Tibial nerve (tissue), 4 donors: Measurements from ENCODE around the gene DMD. TPM values are rescaled to one million over a fixed set of nuclear protein-coding genes. Genes with fewer than 3 reads are reported as not detected.

ENCODE experiments used
- DNase-seq, 2 donors: peaks; one replicate each; pipeline ENCODE4 v3.0.0-alpha.2; 2019; ENCODE audit warnings: low spot score in 2 of 2
- H3K27ac ChIP-seq, 4 donors: fragments of 200-600 bp; sonication (generic) in 3 of 4; one replicate each; pipeline ENCODE4 v1.5.1; 2017 to 2019; ENCODE audit warnings: mild to moderate bottlenecking in 1 of 4
- H3K27me3 ChIP-seq, 2 donors: fragments of 200-600 bp; sonication (generic) in 1 of 2; one replicate each; pipeline versions ENCODE4 v1.5.1 to v1.6.0; 2017 to 2019
- H3K36me3 ChIP-seq, 3 donors: fragments of 200-600 bp; sonication (generic); one replicate each; pipeline ENCODE4 v1.5.1; 2018 to 2019
- H3K4me1 ChIP-seq, 4 donors: fragments of 200-600 bp; sonication (generic) in 3 of 4; one replicate each; pipeline ENCODE4 v1.5.1; 2017 to 2019
- H3K4me3 ChIP-seq, 4 donors: fragments of 200-600 bp; sonication (generic) in 3 of 4; one replicate each; pipeline ENCODE4 v1.5.1; 2017 to 2019; ENCODE audit warnings: mild to moderate bottlenecking in 1 of 4, moderate library complexity in 1 of 4
- H3K9me3 ChIP-seq, 4 donors: fragments of 200-600 bp; sonication (generic) in 3 of 4; one replicate each; pipeline ENCODE4 v1.5.1; 2017 to 2019
- CTCF ChIP-seq, 5 experiments: fragments of 200-600 bp in 3 of 5; fragments of 450-650 bp in 2 of 5; sonication (generic) in 3 of 5; IDR thresholded peaks; one replicate each; pipeline ENCODE4 v1.5.1; 2016 to 2019; ENCODE audit warnings: antibody characterized with exemption in 5 of 5, mild to moderate bottlenecking in 3 of 5, moderate library complexity in 2 of 5
- EP300 ChIP-seq, 2 donors: sonication (generic); formaldehyde crosslinking; IDR thresholded peaks; one replicate each; pipeline ENCODE4 v1.6.1; 2017; ENCODE audit warnings: antibody characterized with exemption in 2 of 2, mild to moderate bottlenecking in 1 of 2
- POLR2A ChIP-seq, 2 donors: fragments of 450-650 bp; IDR thresholded peaks; one replicate each; pipeline ENCODE4 v1.6.1; 2017; ENCODE audit warnings: antibody characterized with exemption in 2 of 2, mild to moderate bottlenecking in 2 of 2, moderate library complexity in 2 of 2
- WGBS, 2 donors: methylation state at CpG; one replicate each; pipeline ENCODE4 v1.1.5; 2018; 5-methylcytosine and 5-hydroxymethylcytosine counted together
- total RNA-seq, 4 donors: library from RNA; depleted of rRNA; stranded (reverse); fragments of >200 nt; gene quantifications; one replicate each; pipeline ENCODE4 v1.1.0, GENCODE V29; 2016

The DMD gene
- total RNA-seq, 4 donors from 2014 or later = 156 to 345 (median 245) TPM

GRCh38 chrX:32483534-32484136 is 727.7 kb downstream of the DMD start:
- H3K9me3 ChIP-seq = no peaks in the 10 kb centered on the region
- no peak for DNase-seq
- no peaks in the 10 kb centered on the region for H3K27me3 ChIP-seq
- 32 to 39% methylated on average over 3 of the region's 3 CpGs for WGBS, 2 donors
- H3K4me3 ChIP-seq = no peak overlapping the region
- H3K27ac ChIP-seq = no peak overlapping the region
- H3K4me1 ChIP-seq = no peaks in the 10 kb centered on the region
- H3K36me3 ChIP-seq = no peaks in the 10 kb centered on the region
- TF ChIP-seq CTCF (IDR thresholded peaks at IDR 0.05) (peak in 2 of 5 experiments; percentile 10 to 31), EP300 (IDR thresholded peaks at IDR 0.05) (no peak)

- TF ChIP-seq EP300 (IDR thresholded peaks at IDR 0.05) (no peak), POLR2A (IDR thresholded peaks at IDR 0.05) (no peak), CTCF (IDR thresholded peaks at IDR 0.05) (no peak)
- Histone ChIP-seq H3K27ac (no peak overlapping the region), H3K27me3 (no peaks in the 10 kb centered on the region), H3K4me1 (no peaks in the 10 kb centered on the region), H3K4me3 (no peak overlapping the region), H3K9me3 (no peaks in the 10 kb centered on the region), H3K36me3 (no peaks in the 10 kb centered on the region)
- DNase-seq = no peak
- WGBS, 2 donors = 74 to 90% methylated on average over 2 of the region's 2 CpGs
These were observed 731.3 kb downstream of the DMD start for GRCh38 chrX:32480019-32480418.

- Histone ChIP-seq H3K9me3 (no peaks in the 10 kb centered on the region), H3K4me1 (no peaks in the 10 kb centered on the region), H3K27me3 (no peaks in the 10 kb centered on the region), H3K27ac (no peak overlapping the region), H3K36me3 (no peaks in the 10 kb centered on the region), H3K4me3 (no peak overlapping the region)
- WGBS, 2 donors = 65 to 92% methylated on average over 3 of the region's 3 CpGs
- TF ChIP-seq CTCF (IDR thresholded peaks at IDR 0.05) (no peak), EP300 (IDR thresholded peaks at IDR 0.05) (no peak), POLR2A (IDR thresholded peaks at IDR 0.05) (no peak)
- no peak for DNase-seq
These were observed 739.0 kb downstream of the DMD start for GRCh38 chrX:32472364-32472763.

GRCh38 chrX:32455704-32456103 is 755.6 kb downstream of the DMD start:
- Histone ChIP-seq H3K9me3 (no peaks in the 10 kb centered on the region), H3K36me3 (no peaks in the 10 kb centered on the region), H3K27me3 (peaks cover 0 to 5% of the 10 kb centered on the region in 2 donors), H3K4me3 (no peak overlapping the region), H3K27ac (no peak overlapping the region), H3K4me1 (no peaks in the 10 kb centered on the region)
- 88 to 98% methylated on average over 2 of the region's 2 CpGs for WGBS, 2 donors
- no peak for TF ChIP-seq CTCF (IDR thresholded peaks at IDR 0.05)
- no peak for TF ChIP-seq POLR2A (IDR thresholded peaks at IDR 0.05)
- no peak for TF ChIP-seq EP300 (IDR thresholded peaks at IDR 0.05)
- DNase-seq = no peak

- TF ChIP-seq CTCF (IDR thresholded peaks at IDR 0.05) = no peak
- no peak for TF ChIP-seq EP300 (IDR thresholded peaks at IDR 0.05)
- no peak for TF ChIP-seq POLR2A (IDR thresholded peaks at IDR 0.05)
- no peak for DNase-seq
- no peaks in the 10 kb centered on the region for H3K27me3 ChIP-seq
- H3K27ac ChIP-seq = no peak overlapping the region
- no peaks in the 10 kb centered on the region for H3K36me3 ChIP-seq
- WGBS, 2 donors = 88 to 92% methylated on average over 3 of the region's 3 CpGs
- H3K4me3 ChIP-seq = no peak overlapping the region
- no peaks in the 10 kb centered on the region for H3K9me3 ChIP-seq
- no peaks in the 10 kb centered on the region for H3K4me1 ChIP-seq
These were observed 759.2 kb downstream of the DMD start for GRCh38 chrX:32451954-32452695.
